GM12892 (cell line): ENCODE measurements around the gene NUP98.

Experiments used
- POLR2A ChIP-seq: IDR thresholded peaks from 2 replicates; pipeline ENCODE4 v1.6.1; 2011; ENCODE audit warnings: low read depth, low read length, control low read depth
- TAF1 ChIP-seq: IDR thresholded peaks from 2 replicates; pipeline ENCODE4 v1.6.1; 2011; ENCODE audit warnings: low read depth, mild to moderate bottlenecking, control low read depth, low read length, borderline replicate concordance

DNA sequence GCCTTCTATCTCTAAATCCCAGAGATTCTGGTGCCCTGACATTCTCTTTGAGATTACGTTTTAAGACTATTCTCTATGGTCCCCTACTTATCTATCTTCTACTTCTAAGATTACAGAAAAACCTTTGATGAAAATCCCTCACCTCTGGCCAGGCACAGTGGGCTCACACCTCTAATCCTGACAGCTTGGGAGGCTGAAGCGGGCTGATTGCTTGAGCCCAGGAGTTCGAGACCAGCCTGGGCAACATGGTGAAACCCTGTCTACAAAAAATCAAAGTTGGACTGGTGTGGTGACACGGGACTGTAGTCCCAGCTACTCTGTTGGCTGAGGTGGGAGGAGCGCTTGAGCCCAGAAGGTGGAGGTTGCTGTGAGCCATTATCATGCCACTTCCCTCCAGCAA, 14.4 kb downstream of the NUP98 start:
- TF ChIP-seq POLR2A (no peak), TAF1 (no peak)
